DOHH2 (cell line): ENCODE data around the gene RPL39.

Source experiments
- H3F3A ChIP-seq: fragments of 200-600 bp; sonication (generic), shearing (Covaris generic); 2 replicates; pipeline ENCODE4 v1.6.0; 2016; ENCODE audit warnings: antibody characterized with exemption, mild to moderate bottlenecking; ENCODE audit not compliant: control insufficient read depth, insufficient read depth
- H3K27ac ChIP-seq: fragments of 200-600 bp; sonication (generic); 2 replicates; pipeline ENCODE4 v1.5.1; 2014; ENCODE audit warnings: low read depth, mild to moderate bottlenecking, low read length, moderate library complexity
- H3K27me3 ChIP-seq: fragments of 200-600 bp; sonication (generic); 2 replicates; pipeline ENCODE4 v1.6.1; 2014; ENCODE audit warnings: mild to moderate bottlenecking, low read length, mixed read lengths; ENCODE audit not compliant: control insufficient read depth
- H3K36me3 ChIP-seq: fragments of 200-600 bp; sonication (generic); 2 replicates; pipeline ENCODE4 v1.6.1; 2014; ENCODE audit warnings: mild to moderate bottlenecking, low read length, moderate library complexity, mixed read lengths; ENCODE audit not compliant: control insufficient read depth
- H3K4me1 ChIP-seq: fragments of 200-600 bp; sonication (generic); 2 replicates; pipeline ENCODE4 v1.6.1; 2014; ENCODE audit warnings: mild to moderate bottlenecking, low read length, mixed read lengths; ENCODE audit not compliant: control insufficient read depth
- H3K4me2 ChIP-seq: fragments of 200-600 bp; sonication (generic); 2 replicates; pipeline ENCODE4 v1.6.0; 2014; ENCODE audit warnings: mild to moderate bottlenecking, low read length, moderate library complexity
- H3K4me3 ChIP-seq: fragments of 200-600 bp; sonication (generic); 2 replicates; pipeline ENCODE4 v1.5.1; 2014; ENCODE audit warnings: mild to moderate bottlenecking, low read length, mixed read lengths
- H3K79me2 ChIP-seq: fragments of 200-600 bp; sonication (generic); 2 replicates; pipeline ENCODE4 v1.6.1; 2014; ENCODE audit warnings: mild to moderate bottlenecking, low read length, mixed read lengths; ENCODE audit not compliant: control insufficient read depth
- H3K9me2 ChIP-seq: fragments of 200-600 bp; sonication (generic); replicated peaks from 2 replicates; pipeline ENCODE4 v1.6.1; 2014; ENCODE audit warnings: mild to moderate bottlenecking, low read length, mixed read lengths; ENCODE audit not compliant: control insufficient read depth
- H3K9me3 ChIP-seq: fragments of 200-600 bp; sonication (generic); 2 replicates; pipeline ENCODE4 v1.6.1; 2014; ENCODE audit warnings: antibody characterized with exemption, low read length, mixed read lengths; ENCODE audit not compliant: control insufficient read depth, insufficient read depth
- H4K20me1 ChIP-seq: fragments of 200-600 bp; sonication (generic); 2 replicates; pipeline ENCODE4 v1.6.0; 2014; ENCODE audit warnings: low read depth, mild to moderate bottlenecking, antibody characterized with exemption, low read length, moderate library complexity; ENCODE audit not compliant: control insufficient read depth, insufficient read depth
- CTCF ChIP-seq: fragments of 200-600 bp; sonication (generic); IDR thresholded peaks from one replicate; pipeline ENCODE4 v1.5.1; 2014; ENCODE audit warnings: antibody characterized with exemption, mild to moderate bottlenecking, low read depth, low read length; ENCODE audit not compliant: poor library complexity, severe bottlenecking
- EZH2phosphoT487 ChIP-seq: fragments of 200-600 bp; sonication (generic); IDR thresholded peaks from 2 replicates; pipeline ENCODE4 v1.6.1; 2017; ENCODE audit warnings: borderline replicate concordance, mild to moderate bottlenecking, antibody characterized with exemption, low read length, moderate library complexity, mixed read lengths

The RPL39 gene

GRCh38 chrX:119745283-119745848 is 46.1 kb downstream of the RPL39 start:
- no peaks in the 10 kb centered on the region for H3K27me3 ChIP-seq
- no peaks in the 10 kb centered on the region for H4K20me1 ChIP-seq
- no peaks in the 10 kb centered on the region for H3K36me3 ChIP-seq
- no peaks in the 10 kb centered on the region for H3F3A ChIP-seq
- H3K4me3 ChIP-seq, result no peak overlapping the region
- TF ChIP-seq CTCF (no peak), EZH2phosphoT487 (no peak)
- no peaks in the 10 kb centered on the region for H3K4me1 ChIP-seq
- no peaks in the 10 kb centered on the region for H3K9me3 ChIP-seq
- no peaks in the 10 kb centered on the region for H3K79me2 ChIP-seq
- no peak overlapping the region for H3K4me2 ChIP-seq
- H3K27ac ChIP-seq, result no peak overlapping the region
- no peaks in the 10 kb centered on the region for H3K9me2 ChIP-seq

- no peaks in the 10 kb centered on the region for H3F3A ChIP-seq
- no peak for TF ChIP-seq CTCF
- no peak for TF ChIP-seq EZH2phosphoT487
- H3K9me2 ChIP-seq, result no peaks in the 10 kb centered on the region
- no peaks in the 10 kb centered on the region for H3K36me3 ChIP-seq
- H3K27ac ChIP-seq, result no peak overlapping the region
- H3K4me1 ChIP-seq, result no peaks in the 10 kb centered on the region
- no peaks in the 10 kb centered on the region for H3K27me3 ChIP-seq
- H3K4me3 ChIP-seq, result no peak overlapping the region
- H3K79me2 ChIP-seq, result no peaks in the 10 kb centered on the region
- H3K9me3 ChIP-seq, result no peaks in the 10 kb centered on the region
- no peaks in the 10 kb centered on the region for H4K20me1 ChIP-seq
- no peak overlapping the region for H3K4me2 ChIP-seq
Measured at GRCh38 chrX:119738742-119739141, 52.7 kb downstream of the RPL39 start.
